HEK293 (cell line): ENCODE data around the gene ATP11C.

ENCODE experiments used
- CTCF ChIA-PET: fragments of 350-600 bp; formaldehyde crosslinking; extraction: SDS; loops from one replicate; lab custom pipeline; 2021; ENCODE audit warnings: antibody characterized with exemption; lab: Yijun Ruan, JAX
- POLR2A ChIA-PET: fragments of 300-600 bp; formaldehyde crosslinking; extraction: SDS; loops from one replicate; lab custom pipeline; 2020; ENCODE audit warnings: antibody characterized with exemption, inconsistent platforms; lab: Yijun Ruan, JAX
- H3K27ac ChIP-seq: fragments of 200-500 bp; sonication (Bioruptor generic); 2 replicates; pipeline ENCODE4 v1.5.1; 2014; ENCODE audit warnings: low read depth, low read length, control low read depth, inconsistent platforms; ENCODE audit errors: extremely low read depth
- H3K36me3 ChIP-seq, 2 experiments: fragments of 200-500 bp in 1 of 2; sonication (Bioruptor generic) in 1 of 2; 1 replicate in 1 of 2; 2 replicates in 1 of 2; pipeline ENCODE4 v1.5.1; 2014 to 2017; ENCODE audit warnings: inconsistent platforms in 2 of 2, low read length in 2 of 2; ENCODE audit not compliant: control insufficient read depth in 2 of 2, insufficient read depth in 1 of 2
- H3K4me1 ChIP-seq: fragments of 200-500 bp; sonication (Bioruptor generic); 2 replicates; pipeline ENCODE4 v1.5.1; 2014; ENCODE audit warnings: mild to moderate bottlenecking, low read length, inconsistent platforms; ENCODE audit not compliant: control insufficient read depth, insufficient read depth
- H3K4me3 ChIP-seq: 2 replicates; pipeline ENCODE4 v1.5.1; 2011; ENCODE audit warnings: low read depth, mild to moderate bottlenecking, control low read depth, low read length, moderate library complexity
- H3K9me3 ChIP-seq: fragments of 200-500 bp; sonication (Bioruptor generic); 2 replicates; pipeline ENCODE4 v1.5.1; 2014; ENCODE audit warnings: low read depth, low read length, inconsistent platforms; ENCODE audit not compliant: control insufficient read depth, insufficient read depth
- KLF1 ChIP-seq: fragments of 450-650 bp; formaldehyde crosslinking; IDR thresholded peaks from 2 replicates; pipeline ENCODE4 v1.5.1; 2016; ENCODE audit warnings: missing biosample characterization, missing genetic modification characterization
- PRDM1 ChIP-seq: fragments of 450-650 bp; formaldehyde crosslinking; IDR thresholded peaks from 2 replicates; pipeline ENCODE4; 2016; ENCODE audit warnings: missing biosample characterization, missing genetic modification characterization
- SP2 ChIP-seq: fragments of 450-650 bp; formaldehyde crosslinking; IDR thresholded peaks from 2 replicates; pipeline ENCODE4 v1.5.1; 2016; ENCODE audit warnings: missing biosample characterization, missing genetic modification characterization
- YY1 ChIP-seq: fragments of 450-650 bp; formaldehyde crosslinking; IDR thresholded peaks from 2 replicates; pipeline ENCODE4 v1.5.1; 2018; ENCODE audit warnings: missing biosample characterization, missing genetic modification characterization
- ZBTB20 ChIP-seq: fragments of 450-650 bp; formaldehyde crosslinking; IDR thresholded peaks from 2 replicates; pipeline ENCODE4 v1.5.1; 2016; ENCODE audit warnings: missing biosample characterization, missing genetic modification characterization
- ZFP3 ChIP-seq: fragments of 450-650 bp; formaldehyde crosslinking; IDR thresholded peaks from 2 replicates; pipeline ENCODE4 v1.5.1; 2016; ENCODE audit warnings: low read depth, missing biosample characterization, missing genetic modification characterization
- ZNF133 ChIP-seq: fragments of 450-650 bp; formaldehyde crosslinking; IDR thresholded peaks from 2 replicates; pipeline ENCODE4 v1.5.1; 2016; ENCODE audit warnings: missing biosample characterization, missing genetic modification characterization
- ZNF184 ChIP-seq: fragments of 450-650 bp; IDR thresholded peaks from 2 replicates; pipeline ENCODE4 v1.5.1; 2018; ENCODE audit warnings: missing biosample characterization, mild to moderate bottlenecking, missing genetic modification characterization
- TF ChIP-seq, protein P1 (sequence below): fragments of 450-650 bp; formaldehyde crosslinking; IDR thresholded peaks from 2 replicates; pipeline ENCODE4 v1.5.1; 2016; ENCODE audit warnings: missing biosample characterization, missing genetic modification characterization
- TF ChIP-seq, protein P2 (sequence below): sonication (generic); formaldehyde crosslinking; IDR thresholded peaks from 2 replicates; pipeline ENCODE4 v1.8.1; 2022; ENCODE audit warnings: mild to moderate bottlenecking, moderate library complexity, missing genetic modification reagents
- TF ChIP-seq, protein P3 (sequence below): fragments of 450-650 bp; formaldehyde crosslinking; IDR thresholded peaks from 2 replicates; pipeline ENCODE4 v1.5.1; 2017; ENCODE audit warnings: missing biosample characterization, missing genetic modification characterization
- TF ChIP-seq, protein P4 (sequence below): fragments of 450-650 bp; formaldehyde crosslinking; IDR thresholded peaks from 2 replicates; pipeline ENCODE4 v1.5.1; 2017; ENCODE audit warnings: missing biosample characterization, missing genetic modification characterization
- TF ChIP-seq, protein P5 (sequence below): fragments of 450-650 bp; formaldehyde crosslinking; IDR thresholded peaks from 2 replicates; pipeline ENCODE4 v1.5.1; 2017; ENCODE audit warnings: missing biosample characterization, missing genetic modification characterization
- TF ChIP-seq, protein P6 (sequence below): fragments of 450-650 bp; formaldehyde crosslinking; IDR thresholded peaks from 2 replicates; pipeline ENCODE4 v1.5.1; 2016; ENCODE audit warnings: missing biosample characterization, missing genetic modification characterization

ATP11C gene

DNA sequence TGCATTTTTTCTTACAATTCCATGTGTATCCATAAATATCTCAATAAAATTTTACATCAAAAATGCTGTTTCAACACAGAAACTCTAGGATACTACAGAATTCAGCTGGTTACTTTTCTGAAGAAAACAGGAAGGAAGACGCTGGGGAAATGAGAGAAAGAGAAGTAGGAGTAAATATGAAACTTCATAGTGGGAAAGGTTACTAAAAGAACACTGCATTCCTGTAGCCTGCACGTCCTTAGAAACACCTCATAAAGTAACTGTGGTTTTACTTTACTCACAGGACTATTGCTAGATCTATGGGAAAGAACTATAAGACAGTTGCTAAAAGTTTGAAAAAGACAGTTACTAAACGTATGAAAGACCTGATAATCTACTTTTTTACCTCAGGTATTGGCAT lies 23.1 kb downstream of the ATP11C start (continued):
- TF ChIP-seq, protein P1, sequence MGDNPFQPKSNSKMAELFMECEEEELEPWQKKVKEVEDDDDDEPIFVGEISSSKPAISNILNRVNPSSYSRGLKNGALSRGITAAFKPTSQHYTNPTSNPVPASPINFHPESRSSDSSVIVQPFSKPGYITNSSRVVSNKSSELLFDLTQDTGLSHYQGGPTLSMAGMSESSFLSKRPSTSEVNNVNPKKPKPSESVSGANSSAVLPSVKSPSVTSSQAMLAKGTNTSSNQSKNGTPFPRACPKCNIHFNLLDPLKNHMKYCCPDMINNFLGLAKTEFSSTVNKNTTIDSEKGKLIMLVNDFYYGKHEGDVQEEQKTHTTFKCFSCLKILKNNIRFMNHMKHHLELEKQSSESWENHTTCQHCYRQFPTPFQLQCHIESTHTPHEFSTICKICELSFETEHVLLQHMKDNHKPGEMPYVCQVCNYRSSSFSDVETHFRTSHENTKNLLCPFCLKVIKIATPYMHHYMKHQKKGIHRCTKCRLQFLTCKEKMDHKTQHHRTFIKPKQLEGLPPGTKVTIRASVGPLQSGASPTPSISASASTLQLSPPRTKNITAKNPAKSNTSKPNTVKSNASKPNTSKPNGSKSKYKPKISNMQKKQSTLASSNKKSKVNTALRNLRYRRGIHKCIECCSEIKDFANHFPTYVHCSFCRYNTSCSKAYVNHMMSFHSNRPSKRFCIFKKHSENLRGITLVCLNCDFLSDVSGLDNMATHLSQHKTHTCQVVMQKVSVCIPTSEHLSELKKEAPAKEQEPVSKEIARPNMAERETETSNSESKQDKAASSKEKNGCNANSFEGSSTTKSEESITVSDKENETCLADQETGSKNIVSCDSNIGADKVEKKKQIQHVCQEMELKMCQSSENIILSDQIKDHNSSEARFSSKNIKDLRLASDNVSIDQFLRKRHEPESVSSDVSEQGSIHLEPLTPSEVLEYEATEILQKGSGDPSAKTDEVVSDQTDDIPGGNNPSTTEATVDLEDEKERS: no peak
- TF ChIP-seq, all 188 proteins: peak for 0

DNA sequence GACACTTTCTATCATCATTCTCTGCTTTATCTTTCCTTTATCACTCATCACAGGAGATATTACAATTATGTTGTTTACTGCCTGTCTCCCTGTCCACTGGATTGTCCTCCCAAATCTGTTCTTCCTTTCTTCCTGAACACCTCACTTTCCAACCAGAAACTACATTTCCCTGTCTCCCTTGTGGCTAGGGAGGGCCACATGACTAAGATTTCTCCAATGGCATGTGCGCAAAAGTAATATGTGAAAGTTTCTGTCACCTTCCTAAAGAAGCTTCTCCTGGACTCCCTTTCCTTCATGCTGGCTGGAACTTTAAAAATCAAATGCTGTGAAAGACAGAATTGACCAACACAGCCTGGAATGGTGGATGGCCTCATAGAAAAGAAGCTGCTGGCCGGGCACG lies 25.8 kb downstream of the ATP11C start:
- no peaks in the 10 kb centered on the region; a peak in 1 of 3 replicates for H3K36me3 ChIP-seq
- no peak overlapping the region for H3K4me3 ChIP-seq
- no peak for TF ChIP-seq ZNF184 (tag by site-specific recombination)
- TF ChIP-seq, protein P2, sequence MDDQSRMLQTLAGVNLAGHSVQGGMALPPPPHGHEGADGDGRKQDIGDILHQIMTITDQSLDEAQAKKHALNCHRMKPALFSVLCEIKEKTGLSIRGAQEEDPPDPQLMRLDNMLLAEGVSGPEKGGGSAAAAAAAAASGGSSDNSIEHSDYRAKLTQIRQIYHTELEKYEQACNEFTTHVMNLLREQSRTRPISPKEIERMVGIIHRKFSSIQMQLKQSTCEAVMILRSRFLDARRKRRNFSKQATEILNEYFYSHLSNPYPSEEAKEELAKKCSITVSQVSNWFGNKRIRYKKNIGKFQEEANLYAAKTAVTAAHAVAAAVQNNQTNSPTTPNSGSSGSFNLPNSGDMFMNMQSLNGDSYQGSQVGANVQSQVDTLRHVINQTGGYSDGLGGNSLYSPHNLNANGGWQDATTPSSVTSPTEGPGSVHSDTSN (CRISPR knock-in tag): no peak
- TF ChIP-seq, protein P3, sequence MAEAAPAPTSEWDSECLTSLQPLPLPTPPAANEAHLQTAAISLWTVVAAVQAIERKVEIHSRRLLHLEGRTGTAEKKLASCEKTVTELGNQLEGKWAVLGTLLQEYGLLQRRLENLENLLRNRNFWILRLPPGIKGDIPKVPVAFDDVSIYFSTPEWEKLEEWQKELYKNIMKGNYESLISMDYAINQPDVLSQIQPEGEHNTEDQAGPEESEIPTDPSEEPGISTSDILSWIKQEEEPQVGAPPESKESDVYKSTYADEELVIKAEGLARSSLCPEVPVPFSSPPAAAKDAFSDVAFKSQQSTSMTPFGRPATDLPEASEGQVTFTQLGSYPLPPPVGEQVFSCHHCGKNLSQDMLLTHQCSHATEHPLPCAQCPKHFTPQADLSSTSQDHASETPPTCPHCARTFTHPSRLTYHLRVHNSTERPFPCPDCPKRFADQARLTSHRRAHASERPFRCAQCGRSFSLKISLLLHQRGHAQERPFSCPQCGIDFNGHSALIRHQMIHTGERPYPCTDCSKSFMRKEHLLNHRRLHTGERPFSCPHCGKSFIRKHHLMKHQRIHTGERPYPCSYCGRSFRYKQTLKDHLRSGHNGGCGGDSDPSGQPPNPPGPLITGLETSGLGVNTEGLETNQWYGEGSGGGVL (tag by site-specific recombination): no peak
- no peak overlapping the region for H3K27ac ChIP-seq
- peaks cover 19% of the 10 kb centered on the region for H3K4me1 ChIP-seq
- ChIA-PET POLR2A (interaction anchor here (0.6 kb wide), 1 partner anchor 265 kb away, joined by 4 read pairs; no protein-coding TSS in a partner anchor), CTCF (no interaction called here)
- H3K9me3 ChIP-seq: no peaks in the 10 kb centered on the region

DNA sequence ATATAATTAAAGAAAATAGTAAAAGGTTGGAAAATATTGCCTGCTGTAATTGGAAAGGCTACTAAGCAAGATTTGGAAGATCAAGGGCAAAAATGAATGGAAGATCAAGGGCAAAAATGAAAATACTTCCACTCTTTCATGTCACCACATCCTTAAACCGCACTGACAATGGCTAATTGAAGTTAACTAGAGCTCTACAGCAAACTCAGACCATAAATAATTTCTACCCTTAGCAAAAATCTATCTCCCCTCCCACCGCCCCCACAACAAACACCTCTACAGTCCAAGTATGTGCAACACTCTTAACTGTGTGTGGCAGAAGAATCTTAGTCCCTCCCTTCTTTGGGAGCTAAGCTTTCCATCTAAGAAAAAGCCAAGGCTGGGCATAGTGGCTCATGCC lies 27.1 kb downstream of the ATP11C start:
- CTCF ChIA-PET: no interaction called here
- TF ChIP-seq, protein P4, sequence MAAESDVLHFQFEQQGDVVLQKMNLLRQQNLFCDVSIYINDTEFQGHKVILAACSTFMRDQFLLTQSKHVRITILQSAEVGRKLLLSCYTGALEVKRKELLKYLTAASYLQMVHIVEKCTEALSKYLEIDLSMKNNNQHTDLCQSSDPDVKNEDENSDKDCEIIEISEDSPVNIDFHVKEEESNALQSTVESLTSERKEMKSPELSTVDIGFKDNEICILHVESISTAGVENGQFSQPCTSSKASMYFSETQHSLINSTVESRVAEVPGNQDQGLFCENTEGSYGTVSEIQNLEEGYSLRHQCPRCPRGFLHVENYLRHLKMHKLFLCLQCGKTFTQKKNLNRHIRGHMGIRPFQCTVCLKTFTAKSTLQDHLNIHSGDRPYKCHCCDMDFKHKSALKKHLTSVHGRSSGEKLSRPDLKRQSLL (tag by site-specific recombination): no peak
- TF ChIP-seq, protein P5, sequence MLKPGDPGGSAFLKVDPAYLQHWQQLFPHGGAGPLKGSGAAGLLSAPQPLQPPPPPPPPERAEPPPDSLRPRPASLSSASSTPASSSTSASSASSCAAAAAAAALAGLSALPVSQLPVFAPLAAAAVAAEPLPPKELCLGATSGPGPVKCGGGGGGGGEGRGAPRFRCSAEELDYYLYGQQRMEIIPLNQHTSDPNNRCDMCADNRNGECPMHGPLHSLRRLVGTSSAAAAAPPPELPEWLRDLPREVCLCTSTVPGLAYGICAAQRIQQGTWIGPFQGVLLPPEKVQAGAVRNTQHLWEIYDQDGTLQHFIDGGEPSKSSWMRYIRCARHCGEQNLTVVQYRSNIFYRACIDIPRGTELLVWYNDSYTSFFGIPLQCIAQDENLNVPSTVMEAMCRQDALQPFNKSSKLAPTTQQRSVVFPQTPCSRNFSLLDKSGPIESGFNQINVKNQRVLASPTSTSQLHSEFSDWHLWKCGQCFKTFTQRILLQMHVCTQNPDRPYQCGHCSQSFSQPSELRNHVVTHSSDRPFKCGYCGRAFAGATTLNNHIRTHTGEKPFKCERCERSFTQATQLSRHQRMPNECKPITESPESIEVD: peak; percentile 28; the same call in 1 of the 2 replicates
- POLR2A ChIA-PET: interaction anchor here (1.4 kb wide), 1 partner anchor 26 kb away, joined by 3 read pairs; no protein-coding TSS in a partner anchor

DNA sequence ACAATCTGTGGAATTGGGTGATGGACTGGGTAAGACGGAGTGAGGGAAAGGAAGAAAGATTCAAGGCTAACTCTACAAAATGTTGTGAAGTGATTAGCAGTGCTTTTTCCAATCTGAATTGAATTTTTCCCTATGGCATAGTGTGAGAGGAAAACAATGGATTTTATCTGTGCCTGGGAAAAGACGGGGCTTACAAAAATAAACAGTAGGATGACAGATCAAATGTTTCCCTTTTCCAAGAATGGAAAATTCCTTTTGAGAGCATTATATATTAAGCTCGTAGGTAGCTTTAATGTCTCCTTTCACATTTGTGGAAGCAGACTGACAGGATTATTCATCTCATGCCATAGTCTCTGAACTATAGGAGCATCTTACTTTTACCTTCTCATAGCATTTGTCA lies 27.8 kb downstream of the ATP11C start:
- Histone ChIP-seq H3K9me3 (no peaks in the 10 kb centered on the region), H3K27ac (no peak overlapping the region), H3K4me1 (peaks cover 19% of the 10 kb centered on the region), H3K36me3 (no peaks in the 10 kb centered on the region), H3K4me3 (no peak overlapping the region)
- ChIA-PET POLR2A (interaction anchor here (1.4 kb wide), 1 partner anchor 27 kb away, joined by 3 read pairs; no protein-coding TSS in a partner anchor), CTCF (interaction anchor here (0.8 kb wide), 1 partner anchor 757 kb away, joined by 3 read pairs; no protein-coding TSS in a partner anchor)
- TF ChIP-seq YY1 (tag by site-specific recombination): no peak
- no peak for TF ChIP-seq ZNF133
- no peak for TF ChIP-seq PRDM1
- TF ChIP-seq KLF1 (tag by site-specific recombination): no peak
- TF ChIP-seq, protein P6, sequence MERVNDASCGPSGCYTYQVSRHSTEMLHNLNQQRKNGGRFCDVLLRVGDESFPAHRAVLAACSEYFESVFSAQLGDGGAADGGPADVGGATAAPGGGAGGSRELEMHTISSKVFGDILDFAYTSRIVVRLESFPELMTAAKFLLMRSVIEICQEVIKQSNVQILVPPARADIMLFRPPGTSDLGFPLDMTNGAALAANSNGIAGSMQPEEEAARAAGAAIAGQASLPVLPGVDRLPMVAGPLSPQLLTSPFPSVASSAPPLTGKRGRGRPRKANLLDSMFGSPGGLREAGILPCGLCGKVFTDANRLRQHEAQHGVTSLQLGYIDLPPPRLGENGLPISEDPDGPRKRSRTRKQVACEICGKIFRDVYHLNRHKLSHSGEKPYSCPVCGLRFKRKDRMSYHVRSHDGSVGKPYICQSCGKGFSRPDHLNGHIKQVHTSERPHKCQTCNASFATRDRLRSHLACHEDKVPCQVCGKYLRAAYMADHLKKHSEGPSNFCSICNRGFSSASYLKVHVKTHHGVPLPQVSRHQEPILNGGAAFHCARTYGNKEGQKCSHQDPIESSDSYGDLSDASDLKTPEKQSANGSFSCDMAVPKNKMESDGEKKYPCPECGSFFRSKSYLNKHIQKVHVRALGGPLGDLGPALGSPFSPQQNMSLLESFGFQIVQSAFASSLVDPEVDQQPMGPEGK (tag by site-specific recombination): no peak
- no peak for TF ChIP-seq SP2 (tag by site-specific recombination)
- TF ChIP-seq ZFP3 (tag by site-specific recombination): no peak
- TF ChIP-seq, protein P5: no peak; the same call in 1 of the 2 replicates
- TF ChIP-seq ZBTB20 (tag by site-specific recombination): no peak

More for the DNA sequence above, 27.1 kb downstream of the ATP11C start:
- Histone ChIP-seq H3K4me1 (peaks cover 19% of the 10 kb centered on the region), H3K4me3 (no peak overlapping the region), H3K27ac (no peak overlapping the region), H3K9me3 (no peaks in the 10 kb centered on the region), H3K36me3 (no peaks in the 10 kb centered on the region)
